DMS53 (cell line): ENCODE data around the gene CDO1.
A peak's percentile ranks its signal among the peaks of the same experiment; 100 is the strongest.

Experiments
- DNase-seq: peaks from one replicate; lab custom pipeline; 2025; lab: John Stamatoyannopoulos, UW

Gene CDO1

DNA sequence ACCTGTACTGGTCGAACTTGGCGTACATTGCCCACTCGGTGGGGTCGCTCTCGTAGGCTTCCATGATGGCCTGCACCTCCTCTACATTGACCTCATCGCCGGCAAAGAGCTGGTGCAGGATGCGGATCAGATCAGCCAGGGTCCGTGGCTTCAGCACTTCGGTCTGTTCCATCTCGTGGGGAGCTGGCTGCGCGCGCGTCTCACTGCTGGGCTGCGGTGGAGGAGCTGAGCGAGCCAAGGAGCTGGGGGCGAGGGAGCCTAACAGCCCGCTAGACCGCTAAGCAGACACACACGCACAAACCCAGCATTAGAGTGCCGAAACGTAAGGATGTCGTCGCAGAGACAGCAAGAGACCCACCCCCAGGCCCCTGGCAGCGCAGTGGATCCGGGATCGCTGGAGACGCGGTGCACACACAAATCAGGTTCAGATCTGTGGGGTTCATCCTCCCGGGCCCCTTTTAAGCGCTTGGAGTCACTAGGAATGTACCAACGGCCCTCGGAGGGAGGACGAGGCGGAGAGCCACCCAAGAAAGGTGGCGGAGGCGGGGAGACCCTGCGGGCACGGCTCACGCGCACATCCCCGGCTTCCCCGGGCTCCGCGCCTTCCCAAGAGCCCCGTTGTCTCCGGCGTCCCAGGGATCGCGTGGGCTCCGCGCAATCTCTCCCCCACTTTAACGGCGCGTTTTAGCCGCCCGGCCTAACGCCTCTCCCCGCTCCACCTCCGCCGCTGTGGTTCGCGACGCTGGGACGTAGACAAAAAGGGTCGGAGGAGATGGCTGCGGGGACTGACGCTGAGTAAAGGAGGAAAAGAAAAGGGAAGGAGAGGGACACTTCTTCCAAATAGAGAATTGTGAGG lies at the start of gene CDO1:
Gene CDO1, minus strand, starts transcription at position 434 of the 856 bp plus-strand sequence. Its CDS starts 262 bp downstream, at position 172.
- DNase-seq, result no peak

DNA sequence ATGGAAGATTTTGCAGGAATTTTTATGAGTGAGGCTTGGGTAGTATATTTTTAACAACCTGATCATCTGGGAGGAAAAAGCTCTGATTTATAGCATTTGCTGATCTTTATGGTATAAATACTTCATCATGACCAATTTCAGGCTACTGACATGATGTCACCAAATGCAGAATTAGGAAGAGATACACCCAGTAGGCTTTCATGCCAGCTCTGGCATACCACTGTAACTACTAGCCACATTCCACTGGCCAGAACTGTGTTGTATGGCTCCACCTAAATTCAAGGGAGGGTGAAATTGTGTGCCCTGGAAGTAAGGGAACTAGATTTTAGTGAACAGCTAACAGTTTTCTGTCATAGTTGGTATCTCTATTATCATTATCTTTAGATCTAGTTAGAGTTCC lies 42.9 kb upstream of the CDO1 start:
- no peak for DNase-seq

DNA sequence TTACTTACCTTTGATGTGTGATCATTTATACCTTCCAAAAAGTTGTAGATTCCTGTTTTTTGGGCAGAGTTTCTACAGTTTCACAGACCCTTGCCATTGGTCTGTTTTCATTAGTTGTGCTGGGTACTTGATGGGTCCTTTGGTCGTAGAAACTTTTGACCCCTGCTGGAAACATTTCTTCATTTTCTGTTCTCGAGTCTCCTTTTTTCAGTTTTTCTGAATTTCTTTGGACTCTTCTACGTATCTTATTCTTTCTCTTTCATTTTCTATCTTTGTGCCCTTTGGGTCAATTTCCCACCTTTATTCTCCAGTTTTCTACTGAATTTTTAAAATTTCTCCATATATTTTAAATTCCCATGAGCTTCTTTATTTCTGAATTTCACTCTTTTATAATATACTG lies 41.9 kb upstream of the CDO1 start:
- DNase-seq, result no peak

DNA sequence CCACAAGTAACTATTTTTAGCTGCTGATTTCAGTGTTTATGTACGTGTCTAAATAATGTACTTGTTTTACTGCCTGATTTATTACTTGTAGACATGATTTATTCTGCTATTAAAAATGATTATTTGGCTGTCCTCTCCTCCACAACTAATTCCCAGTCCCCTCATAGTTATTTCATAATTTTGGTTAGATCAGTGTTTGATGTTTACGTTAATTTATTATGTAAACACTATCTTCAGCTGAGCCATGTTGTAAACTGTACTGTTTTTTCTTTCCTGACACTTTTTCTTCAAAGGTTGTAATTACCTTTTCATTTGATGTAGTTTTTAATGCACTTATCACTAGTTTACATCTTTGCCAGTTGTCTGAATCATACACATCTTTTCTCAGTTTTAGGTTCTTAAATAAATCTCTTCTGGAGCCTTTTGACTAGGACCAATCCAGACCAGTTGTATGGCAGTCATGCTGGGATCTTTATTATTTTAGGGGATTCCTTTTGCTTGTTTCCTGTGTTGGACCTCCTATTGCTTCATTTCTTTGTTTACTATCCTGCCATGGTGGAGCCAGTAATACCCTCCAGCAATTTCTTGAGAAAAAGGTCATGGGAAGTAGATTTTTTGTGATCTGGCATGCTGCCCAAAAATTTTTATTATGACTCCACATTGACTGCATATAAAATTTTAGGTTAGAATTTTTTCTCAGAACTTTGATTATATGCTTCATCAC lies 41.3 kb upstream of the CDO1 start:
- DNase-seq, result no peak

DNA sequence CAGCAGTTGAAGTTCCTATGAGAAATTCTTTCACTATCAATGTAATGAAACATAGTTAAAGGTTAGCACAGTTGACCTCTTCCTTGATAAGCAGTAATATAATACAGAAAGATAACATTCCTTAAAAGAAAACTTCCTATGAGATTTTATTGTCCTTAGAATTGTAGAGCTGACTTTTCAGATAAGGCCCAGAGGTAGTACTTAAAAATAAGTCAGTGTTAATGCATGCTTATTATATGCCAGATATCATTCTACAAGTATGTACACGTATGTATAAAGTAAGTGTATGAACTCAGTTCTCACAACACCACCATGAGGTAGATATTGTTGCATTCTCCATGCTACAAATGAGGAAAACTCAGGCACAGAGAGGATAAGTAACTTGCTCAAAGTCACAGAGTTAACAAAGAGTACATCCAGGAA lies 40.6 kb upstream of the CDO1 start:
- no peak for DNase-seq

DNA sequence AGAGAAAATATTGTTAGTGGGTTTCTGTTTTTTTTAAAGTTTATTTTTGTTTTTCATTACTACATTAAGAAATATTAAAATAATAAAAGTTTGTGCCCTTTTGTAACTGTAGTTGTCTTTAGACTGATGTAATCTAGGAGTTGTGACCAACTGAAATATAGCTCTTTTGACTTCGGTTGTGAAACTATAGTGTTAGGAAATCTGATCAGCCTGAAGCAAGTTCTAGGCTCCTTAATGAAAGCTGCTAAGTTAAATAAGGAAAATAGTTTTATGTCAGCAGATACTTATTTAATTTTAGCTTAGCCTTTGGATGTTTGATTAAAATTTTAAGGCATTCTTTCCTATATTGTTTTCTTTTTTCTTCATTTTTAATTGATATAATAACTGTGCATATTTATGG lies 39.5 kb upstream of the CDO1 start:
- DNase-seq, result no peak

DNA sequence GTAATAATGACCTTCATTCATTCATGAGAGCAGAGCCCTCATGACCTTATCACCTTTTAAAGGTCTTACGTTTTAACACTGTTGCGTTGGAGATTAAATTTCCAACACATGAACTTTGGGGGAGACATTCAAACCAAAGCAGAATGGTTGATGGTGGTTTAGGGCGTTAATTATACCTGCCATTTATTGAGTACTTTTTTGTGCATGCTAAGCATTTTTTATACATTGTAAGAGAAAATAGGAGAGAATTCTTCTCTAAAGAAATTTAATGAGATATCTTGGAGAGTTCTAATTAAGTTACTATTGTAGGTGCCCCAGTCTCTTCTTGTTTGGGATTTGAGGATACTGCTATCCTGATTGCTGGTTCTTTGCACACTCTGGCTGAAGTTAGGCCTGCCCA lies 37.7 kb upstream of the CDO1 start:
- no peak for DNase-seq

DNA sequence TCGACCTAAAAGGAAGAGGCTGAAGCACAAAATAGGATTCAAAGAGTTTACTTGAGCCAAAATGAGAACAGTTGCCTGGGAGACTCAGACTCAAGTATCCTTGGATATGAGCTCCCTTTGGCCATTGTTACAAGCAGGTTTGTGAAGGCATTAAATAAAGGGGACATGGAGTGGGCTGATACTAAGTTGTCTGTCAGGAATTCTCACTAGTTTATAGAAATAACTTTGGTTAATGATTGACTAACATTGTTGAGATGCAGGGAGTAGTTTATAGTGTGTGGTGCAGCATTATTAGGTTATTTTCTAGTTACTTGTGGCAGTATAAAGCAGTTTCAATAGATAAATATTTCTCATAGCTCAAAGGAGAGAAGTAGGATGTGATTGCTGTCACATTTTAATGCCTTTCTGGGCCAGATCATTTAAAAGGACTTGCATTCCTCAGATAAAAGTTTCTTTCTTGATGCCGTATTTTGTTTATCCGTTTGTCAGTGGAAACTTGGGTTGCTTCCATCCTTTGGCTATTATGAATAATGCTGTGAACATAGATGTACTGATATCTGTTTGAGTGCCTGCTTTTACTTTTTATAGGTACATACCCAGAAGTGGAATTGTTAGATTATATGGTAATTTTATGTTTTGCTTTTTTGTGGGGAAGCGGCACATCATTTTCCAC lies 34.4 kb upstream of the CDO1 start:
- peak; percentile 54 for DNase-seq

DNA sequence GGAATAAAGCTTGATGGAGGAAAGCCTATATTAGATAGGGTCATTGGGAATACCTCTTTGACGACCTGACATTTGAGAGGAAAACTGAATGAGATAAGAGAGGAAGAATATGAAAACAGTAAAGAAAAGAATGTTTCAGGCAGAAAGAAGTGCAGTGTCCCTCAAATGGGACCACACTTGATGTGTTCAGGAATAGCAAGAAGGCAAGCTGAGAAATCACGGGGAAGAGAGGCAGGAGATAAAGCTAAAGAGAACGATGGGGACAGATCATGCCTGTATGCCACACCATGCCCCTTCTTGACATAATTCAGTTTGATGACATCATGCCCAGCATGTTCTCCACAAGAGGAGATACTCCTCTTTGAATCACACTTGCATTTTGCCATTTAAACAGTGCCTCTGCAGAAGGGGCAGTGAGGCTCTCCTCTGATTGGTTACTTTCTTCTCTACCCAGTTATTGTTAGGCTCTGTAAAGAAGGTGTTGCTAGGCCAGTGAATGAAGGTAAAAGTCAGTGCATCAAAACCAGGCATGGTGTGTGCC lies 32.9 kb upstream of the CDO1 start:
- DNase-seq, result no peak

DNA sequence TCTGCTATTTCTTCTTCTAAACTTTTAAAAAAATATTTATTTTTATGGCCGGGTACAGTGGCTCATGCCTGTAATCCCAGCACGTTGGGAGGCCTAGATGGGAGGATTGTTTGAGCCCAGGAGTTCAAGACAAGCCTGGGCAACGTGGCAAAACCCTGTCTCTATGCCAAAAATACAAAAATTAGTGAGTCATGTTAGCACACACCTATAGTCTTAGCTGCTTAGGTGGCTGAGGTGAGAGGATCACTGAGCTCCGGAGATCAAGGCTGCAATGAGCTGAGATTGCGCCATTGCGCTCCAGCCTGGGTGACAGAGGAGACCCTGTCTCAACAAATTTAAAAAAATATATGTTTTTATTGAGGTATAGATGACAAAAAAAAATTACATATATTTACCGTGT lies 30.8 kb upstream of the CDO1 start:
- DNase-seq, result no peak

DNA sequence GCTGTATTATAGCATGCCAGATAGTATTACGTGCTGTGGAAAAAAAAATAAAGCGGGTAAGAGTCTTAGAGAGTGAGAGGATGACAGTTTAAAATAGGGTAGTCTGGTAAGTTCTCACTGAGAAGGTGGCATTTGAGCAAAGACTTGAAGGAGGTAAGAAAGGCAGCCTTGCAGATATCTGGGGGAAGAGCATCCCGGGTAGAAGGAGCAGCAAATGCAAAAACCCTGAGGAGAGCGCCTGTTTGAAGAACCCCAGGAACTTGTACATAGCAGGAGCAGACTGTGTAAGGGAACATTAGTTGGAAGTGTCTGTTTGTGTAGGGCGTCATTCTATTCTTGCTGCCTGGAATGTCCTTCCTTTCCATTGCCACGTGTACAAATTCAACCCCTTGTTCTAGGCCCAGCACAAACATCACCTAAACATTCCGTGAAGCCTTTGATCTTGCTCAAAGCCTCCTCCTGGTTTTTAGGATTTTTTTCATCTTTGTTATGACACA lies 27.9 kb upstream of the CDO1 start:
- no peak for DNase-seq

DNA sequence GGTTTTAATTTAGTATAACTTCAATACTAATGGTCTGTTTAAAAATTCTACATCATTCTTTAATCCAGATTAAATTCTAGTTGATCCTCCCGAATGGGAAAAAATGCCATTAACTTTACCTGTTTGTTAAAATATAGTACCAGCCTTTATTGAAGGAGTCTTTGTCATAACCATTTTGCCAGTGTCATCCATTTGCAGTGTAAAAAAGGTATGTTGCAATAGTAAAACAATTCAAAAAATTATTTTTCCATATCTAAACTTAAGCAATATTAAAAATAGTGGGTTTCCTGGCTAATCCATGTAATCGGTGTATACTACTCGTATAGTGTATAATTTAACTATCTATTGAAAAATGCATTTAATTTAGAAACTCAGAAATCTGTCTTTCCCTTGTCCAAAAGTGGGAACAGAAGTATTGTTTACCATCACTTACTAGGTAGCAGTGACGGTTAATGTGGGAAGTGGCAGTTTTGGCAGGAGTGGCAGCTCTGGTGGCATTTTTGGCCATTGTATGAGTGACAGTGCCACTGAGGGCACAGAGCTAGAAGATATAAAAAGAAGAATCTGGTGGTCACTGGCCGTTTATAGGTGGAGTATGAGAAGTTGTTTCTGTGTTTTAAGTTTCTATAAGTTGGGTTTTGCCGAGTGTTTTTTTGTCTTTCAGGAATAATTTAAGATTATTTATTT lies 27.1 kb upstream of the CDO1 start:
- DNase-seq, result no peak

DNA sequence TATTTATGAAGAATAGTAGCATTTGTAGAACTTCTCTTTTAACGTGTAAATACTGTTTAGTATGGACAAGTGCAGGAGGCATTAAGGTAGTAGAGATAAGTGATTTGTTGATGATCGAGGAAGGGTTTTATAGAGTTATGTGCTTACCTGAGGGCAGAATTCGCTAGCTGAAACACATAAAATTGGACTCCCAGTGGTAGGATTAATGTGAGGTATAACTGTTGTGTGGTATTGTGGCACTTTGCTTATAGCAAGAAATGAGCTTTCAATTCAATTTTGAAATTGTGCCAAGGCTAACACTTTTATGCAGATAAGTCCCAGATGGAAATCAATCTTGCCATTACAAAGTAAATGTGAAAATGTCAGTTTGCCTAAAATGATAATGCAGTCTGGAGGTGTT lies 26.5 kb upstream of the CDO1 start:
- peak; percentile 18 for DNase-seq

DNA sequence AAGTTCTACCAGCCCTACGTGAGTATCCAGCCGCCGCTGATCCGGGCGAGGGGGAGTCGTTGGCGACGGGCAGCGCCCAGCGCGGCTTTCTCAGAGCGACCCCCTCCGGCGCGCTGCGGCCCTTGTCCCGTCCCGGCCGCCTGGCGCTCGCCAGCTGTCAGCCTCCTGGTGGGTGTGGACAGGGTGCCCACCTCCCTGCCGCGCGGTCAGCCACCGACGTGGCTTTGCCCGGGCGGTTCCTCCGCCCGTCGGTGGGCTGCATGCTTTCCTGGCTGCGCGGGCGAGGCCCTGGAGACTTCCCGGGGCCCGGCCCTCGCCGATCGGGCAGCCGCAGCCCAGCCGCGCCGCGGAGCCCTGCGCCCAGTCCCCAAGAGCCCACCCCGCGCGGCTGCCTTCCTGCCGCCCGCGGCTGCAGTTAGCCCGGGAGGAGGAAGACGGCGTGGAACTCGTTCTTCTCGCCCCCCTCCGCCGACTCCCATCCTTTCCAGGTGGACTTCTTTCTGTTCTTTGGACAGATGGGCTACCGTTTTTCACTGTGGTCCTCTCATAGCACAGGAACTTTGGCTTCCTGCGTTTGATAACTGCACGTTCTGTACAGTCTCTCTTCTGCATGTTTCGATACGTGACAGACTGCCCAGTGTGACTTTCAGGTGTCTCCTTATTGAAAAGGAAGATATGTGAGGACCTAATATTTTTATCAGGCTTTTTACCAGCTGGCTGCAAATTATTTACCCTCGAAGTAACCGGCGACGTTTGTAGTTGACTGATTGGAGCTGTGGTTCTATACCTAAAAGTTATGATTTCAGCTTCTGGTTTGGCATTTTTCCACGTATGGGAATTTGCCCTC lies 25.9 kb upstream of the CDO1 start:
- peak; percentile 89 for DNase-seq

DNA sequence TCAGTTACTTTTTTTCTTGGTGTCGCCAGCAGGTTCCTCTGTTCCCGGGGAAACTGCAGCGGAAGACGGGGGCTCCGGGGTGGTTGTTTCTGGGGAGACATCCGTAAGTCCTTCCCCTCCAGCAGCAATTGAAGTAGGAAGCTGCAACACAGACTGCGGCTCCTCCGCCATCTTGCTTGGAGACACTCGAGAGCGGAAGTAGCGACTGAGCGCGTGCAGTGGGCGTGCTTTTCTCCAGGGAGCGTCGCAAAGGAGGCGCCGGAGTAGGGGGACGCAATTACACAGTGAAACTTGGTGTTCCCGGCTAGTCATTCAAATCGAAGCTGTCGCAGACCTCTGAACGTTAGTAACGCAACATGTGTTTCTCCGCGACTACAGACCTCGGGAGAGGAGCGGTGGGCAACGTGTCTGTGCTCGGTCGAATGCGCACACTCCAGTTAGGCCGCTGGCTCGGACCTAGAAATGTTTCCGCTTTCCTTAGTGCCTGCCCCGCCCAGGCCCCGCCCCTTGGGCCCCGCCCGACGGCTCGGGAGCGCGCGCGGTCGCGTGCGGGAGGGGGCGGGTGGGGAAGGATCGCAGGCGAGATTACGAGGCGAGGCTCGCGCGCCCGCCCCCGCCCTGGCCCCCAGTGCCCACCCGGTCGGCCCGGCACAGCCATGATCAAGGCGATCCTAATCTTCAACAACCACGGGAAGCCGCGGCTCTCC lies 25.1 kb upstream of the CDO1 start, which contains the start of the genes AP3S1 and ATG12:
Gene AP3S1, plus strand, starts transcription at position 554 of the 707 bp plus-strand sequence. Its CDS starts 103 bp downstream, at position 657.
Gene ATG12, minus strand, starts transcription at position 184 of the 707 bp plus-strand sequence. Its CDS starts 13 bp downstream, at position 171.
- DNase-seq, result peak; percentile 96

DNA sequence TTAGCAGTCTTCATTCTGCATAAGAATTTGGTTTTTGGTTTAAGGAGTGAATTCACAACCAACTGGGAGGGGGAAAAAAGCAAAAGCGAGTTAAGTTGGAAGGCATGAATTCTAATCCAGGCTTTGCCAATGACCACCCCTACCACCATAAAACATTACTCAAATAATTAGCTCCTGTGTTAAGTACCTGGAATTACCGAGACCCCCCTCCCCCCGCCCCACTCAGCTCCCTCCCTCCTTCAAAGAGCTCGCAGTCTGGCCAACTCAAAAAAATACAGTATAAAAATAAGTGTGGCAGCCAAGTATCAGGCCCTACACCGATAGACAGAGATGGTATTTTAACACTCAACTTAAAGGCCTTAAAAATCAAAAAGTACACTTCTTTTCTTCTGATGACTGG lies 24.4 kb upstream of the CDO1 start:
- peak; percentile 36 for DNase-seq

DNA sequence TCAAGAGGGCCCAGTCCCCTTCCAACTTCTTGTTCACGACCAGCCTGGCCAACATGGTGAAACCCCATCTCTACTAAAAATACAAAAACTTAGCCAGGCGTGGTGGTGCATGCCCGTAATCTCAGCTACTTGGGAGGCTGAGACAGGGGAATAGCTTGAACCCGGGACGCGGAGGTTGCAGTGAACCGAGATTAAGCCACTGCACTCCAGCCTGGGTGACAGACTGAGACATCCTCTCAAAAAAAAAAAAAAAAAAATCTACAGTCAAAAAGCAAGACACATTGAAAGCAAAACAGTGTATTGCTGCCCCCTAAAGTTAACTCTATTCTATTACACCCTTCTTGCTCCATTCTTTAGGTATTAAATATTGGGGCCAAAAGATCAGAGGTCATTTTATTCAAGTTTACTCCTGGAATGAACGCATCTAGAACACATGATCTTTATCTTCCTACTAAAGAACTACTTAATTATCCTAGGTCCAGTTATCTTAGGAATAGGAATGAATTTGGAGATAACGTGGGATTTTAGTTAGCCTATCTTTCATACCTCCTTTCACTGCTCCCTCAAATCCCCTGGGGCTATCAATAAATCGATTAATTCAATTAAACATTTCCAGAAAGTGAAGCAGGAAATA lies 22.5 kb upstream of the CDO1 start:
- peak; percentile 79 for DNase-seq

DNA sequence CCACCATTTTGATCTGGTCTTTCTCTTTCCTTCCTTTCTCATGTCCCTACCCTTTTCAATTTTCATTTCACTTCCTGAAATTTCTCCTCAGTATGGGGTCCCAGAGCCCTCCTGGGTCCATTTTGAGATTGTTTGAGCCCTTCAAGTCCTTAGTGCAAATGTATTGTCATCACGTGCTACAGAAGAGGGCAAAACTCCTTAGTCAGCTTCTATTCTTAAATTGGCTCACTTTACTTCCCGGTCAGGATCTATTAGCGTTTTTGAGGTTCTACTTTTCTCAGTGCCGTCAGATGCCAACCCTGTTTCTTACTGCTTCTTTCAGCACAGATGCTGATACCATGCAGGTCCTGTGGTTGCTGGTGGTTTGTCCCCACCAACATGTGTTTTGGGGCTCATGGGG lies 19.0 kb upstream of the CDO1 start:
- no peak for DNase-seq

DNA sequence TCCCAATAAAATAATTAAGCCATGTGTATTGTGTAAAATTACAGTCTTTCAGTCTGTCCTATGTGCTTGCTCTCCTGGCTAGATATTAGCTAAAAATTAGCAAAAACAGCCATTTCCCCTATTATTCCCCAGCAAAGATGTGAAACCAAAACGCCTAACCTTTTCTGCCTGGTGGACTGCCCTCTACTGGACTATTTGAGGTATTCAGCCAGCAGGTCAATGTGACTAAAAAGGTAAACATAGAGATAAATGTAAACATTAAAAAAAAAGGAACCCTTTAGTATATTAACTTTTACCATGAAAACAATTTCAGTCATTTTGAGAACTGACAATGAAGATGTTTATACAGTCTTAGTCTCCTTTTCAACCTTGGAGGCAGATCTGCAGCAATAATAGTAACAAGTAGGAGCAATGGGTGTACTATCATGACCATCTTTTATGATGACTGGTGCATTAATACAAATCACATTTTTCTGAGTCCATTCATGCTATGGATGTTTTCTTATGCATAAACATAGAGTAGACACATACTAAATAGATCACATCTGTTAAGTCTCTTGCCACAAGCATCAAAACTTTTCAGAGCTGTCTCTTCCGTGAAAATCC lies 14.8 kb upstream of the CDO1 start:
- DNase-seq, result peak; percentile 82
